OCI-LY1 (cell line): Measurements from ENCODE around the gene ARHGAP18.

Experiments used
- H2AFZ ChIP-seq: fragments of 200-600 bp; sonication (generic), shearing (Covaris generic); 2 replicates; pipeline ENCODE4 v1.6.0; 2014; ENCODE audit warnings: antibody characterized with exemption, mild to moderate bottlenecking, low read length
- H3F3A ChIP-seq: fragments of 200-600 bp; sonication (generic), shearing (Covaris generic); 2 replicates; pipeline ENCODE4 v1.6.0; 2014; ENCODE audit warnings: mild to moderate bottlenecking, antibody characterized with exemption, low read length, moderate library complexity; ENCODE audit not compliant: insufficient read depth
- H3K27ac ChIP-seq: fragments of 200-600 bp; sonication (generic); 2 replicates; pipeline ENCODE4 v1.5.1; 2014; ENCODE audit warnings: low read length, mixed run types, mild to moderate bottlenecking, low read depth; ENCODE audit not compliant: poor library complexity, severe bottlenecking
- H3K27me3 ChIP-seq: fragments of 200-600 bp; sonication (generic); 2 replicates; pipeline ENCODE4 v1.6.0; 2014; ENCODE audit warnings: antibody characterized with exemption, mild to moderate bottlenecking, low read length, moderate library complexity; ENCODE audit not compliant: insufficient read depth
- H3K36me3 ChIP-seq: fragments of 200-600 bp; sonication (generic); 2 replicates; pipeline ENCODE4 v1.6.1; 2014; ENCODE audit warnings: mild to moderate bottlenecking, antibody characterized with exemption, low read length, moderate library complexity, mixed read lengths; ENCODE audit not compliant: insufficient read depth
- H3K4me1 ChIP-seq: fragments of 200-600 bp; sonication (generic); 2 replicates; pipeline ENCODE4 v1.5.1; 2014; ENCODE audit warnings: mild to moderate bottlenecking, low read length, moderate library complexity; ENCODE audit not compliant: insufficient read depth, severe bottlenecking
- H3K4me2 ChIP-seq: fragments of 200-600 bp; sonication (generic), shearing (Covaris generic); 2 replicates; pipeline ENCODE4 v1.6.1; 2014; ENCODE audit warnings: low read length
- H3K4me3 ChIP-seq: fragments of 200-600 bp; sonication (generic); 2 replicates; pipeline ENCODE4 v1.5.1; 2014; ENCODE audit warnings: low read length, low read depth, mild to moderate bottlenecking, mixed read lengths; ENCODE audit not compliant: poor library complexity, severe bottlenecking
- H3K79me2 ChIP-seq: fragments of 200-600 bp; shearing (Covaris generic); 2 replicates; pipeline ENCODE4 v1.6.1; 2016; ENCODE audit warnings: mixed run types, low read length, mixed read lengths; ENCODE audit not compliant: insufficient read depth
- H3K9ac ChIP-seq: fragments of 200-600 bp; sonication (generic), shearing (Covaris generic); 2 replicates; pipeline ENCODE4 v1.6.1; 2014; ENCODE audit warnings: mild to moderate bottlenecking, low read length, mixed read lengths
- H3K9me2 ChIP-seq: fragments of 200-600 bp; sonication (generic), shearing (Covaris generic); 2 replicates; pipeline ENCODE4 v1.6.1; 2014; ENCODE audit warnings: low read depth, mild to moderate bottlenecking, low read length, mixed read lengths
- H3K9me3 ChIP-seq: fragments of 200-600 bp; shearing (Covaris generic); 2 replicates; pipeline ENCODE4 v1.6.1; 2014; ENCODE audit warnings: low read length, mixed read lengths
- H4K20me1 ChIP-seq: fragments of 200-600 bp; sonication (generic), shearing (Covaris generic); 2 replicates; pipeline ENCODE4 v1.6.0; 2016; ENCODE audit warnings: mild to moderate bottlenecking, low read length; ENCODE audit not compliant: insufficient read depth
- CTCF ChIP-seq: fragments of 200-600 bp; sonication (generic), shearing (Covaris generic); IDR thresholded peaks from 2 replicates; pipeline ENCODE4 v1.5.1; 2017; ENCODE audit warnings: mild to moderate bottlenecking, antibody characterized with exemption, low read length, moderate library complexity, mixed read lengths
- EZH2 ChIP-seq: fragments of 200-600 bp; sonication (generic), shearing (Covaris generic); IDR thresholded peaks from 2 replicates; pipeline ENCODE4 v1.8.0; 2017; ENCODE audit warnings: borderline replicate concordance, mixed run types, mild to moderate bottlenecking, antibody characterized with exemption, low read length, moderate library complexity, mixed read lengths

Gene ARHGAP18

GRCh38 chr6:129598244-129599187 is 111.5 kb downstream of the ARHGAP18 start:
- Histone ChIP-seq H3K9me3 (no peaks in the 10 kb centered on the region), H3K4me1 (peaks cover 8% of the 10 kb centered on the region), H3K27me3 (no peaks in the 10 kb centered on the region), H3K4me3 (no peak overlapping the region), H3K27ac (no peak overlapping the region), H3K36me3 (no peaks in the 10 kb centered on the region), H3K9me2 (no peaks in the 10 kb centered on the region), H3F3A (no peaks in the 10 kb centered on the region), H4K20me1 (no peaks in the 10 kb centered on the region), H3K4me2 (no peak overlapping the region), H2AFZ (no peak overlapping the region), H3K9ac (no peak overlapping the region), H3K79me2 (no peaks in the 10 kb centered on the region)
- TF ChIP-seq CTCF = peak; percentile 72
- no peak for TF ChIP-seq EZH2

DNA sequence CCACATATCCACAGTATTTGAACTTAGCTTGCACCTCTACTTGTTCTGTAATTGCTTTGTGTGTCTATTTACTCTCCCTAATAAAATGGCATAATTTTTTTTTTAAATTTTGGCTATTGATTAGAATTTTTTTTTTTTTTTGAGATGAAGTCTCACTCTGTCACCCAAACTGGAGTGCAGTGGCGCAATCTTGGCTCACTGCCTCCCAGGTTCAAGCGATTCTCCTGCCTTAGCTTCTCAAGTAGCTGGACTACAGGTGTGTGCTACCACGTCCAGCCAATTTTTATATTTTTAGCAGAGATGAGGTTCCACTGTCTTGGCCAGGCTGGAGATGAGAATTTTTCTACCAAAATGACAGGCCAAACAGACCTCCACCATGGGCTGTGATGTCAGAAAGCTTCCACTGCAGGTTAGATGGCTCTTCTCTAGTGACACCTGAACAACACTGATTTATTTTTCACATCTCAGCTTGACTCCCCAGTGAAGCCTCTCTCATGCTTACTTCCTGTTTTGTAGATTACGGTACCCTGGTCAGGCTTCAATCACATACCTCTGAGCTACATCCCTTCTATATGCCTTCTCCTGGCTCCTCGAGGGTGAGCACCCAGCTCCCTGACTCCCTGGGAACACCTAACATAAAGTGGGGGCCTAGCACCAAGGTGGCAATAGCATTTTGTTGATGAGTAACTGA is 112.8 kb downstream of the ARHGAP18 start:
- Histone ChIP-seq H3K79me2 (no peaks in the 10 kb centered on the region), H3K27me3 (no peaks in the 10 kb centered on the region), H3F3A (no peaks in the 10 kb centered on the region), H3K9me3 (no peaks in the 10 kb centered on the region), H3K4me3 (no peak overlapping the region), H3K9ac (no peak overlapping the region), H3K4me1 (peaks cover 8% of the 10 kb centered on the region), H4K20me1 (no peaks in the 10 kb centered on the region), H2AFZ (no peak overlapping the region), H3K27ac (no peak overlapping the region), H3K4me2 (no peak overlapping the region), H3K36me3 (no peaks in the 10 kb centered on the region), H3K9me2 (no peaks in the 10 kb centered on the region)
- TF ChIP-seq EZH2 (no peak), CTCF (no peak)

GRCh38 chr6:129596522-129596921 is 113.5 kb downstream of the ARHGAP18 start:
- Histone ChIP-seq H2AFZ (no peak overlapping the region), H3K4me3 (no peak overlapping the region), H3K4me2 (no peak overlapping the region), H3F3A (no peaks in the 10 kb centered on the region), H3K27me3 (no peaks in the 10 kb centered on the region), H3K9me2 (no peaks in the 10 kb centered on the region), H3K9me3 (no peaks in the 10 kb centered on the region), H3K79me2 (no peaks in the 10 kb centered on the region), H3K36me3 (no peaks in the 10 kb centered on the region), H3K4me1 (peaks cover 8% of the 10 kb centered on the region), H3K27ac (no peak overlapping the region), H3K9ac (no peak overlapping the region), H4K20me1 (no peaks in the 10 kb centered on the region)
- TF ChIP-seq CTCF = no peak
